GM12878 (cell line): Measurements from ENCODE around the gene TOMM20. TPM values are rescaled to one million over a fixed set of nuclear protein-coding genes. Genes with fewer than 3 reads are reported as not detected.

Experiments
- ATF2 ChIP-seq: IDR thresholded peaks from 2 replicates; pipeline ENCODE4 v1.6.1; 2012; ENCODE audit warnings: low read length, inconsistent platforms
- BACH1 ChIP-seq: fragments of 450-650 bp; IDR thresholded peaks from 2 replicates; pipeline ENCODE4 v1.6.1; 2017; ENCODE audit warnings: mild to moderate bottlenecking, borderline replicate concordance
- CBFB ChIP-seq: IDR thresholded peaks from 2 replicates; pipeline ENCODE4 v1.6.1; 2016; ENCODE audit warnings: antibody characterized with exemption, low read depth
- CUX1 ChIP-seq: IDR thresholded peaks from 2 replicates; pipeline ENCODE4 v1.6.1; 2012; ENCODE audit warnings: improper control_type of control experiment, low read depth, low read length; ENCODE audit not compliant: insufficient replicate concordance
- E2F4 ChIP-seq: IDR thresholded peaks from 2 replicates; pipeline ENCODE4 v1.6.1; 2012; ENCODE audit warnings: low read depth, low read length, improper control_type of control experiment
- EP300 ChIP-seq, 2 experiments: fragments of 150-350 bp in 1 of 2; IDR thresholded peaks; 2 replicates each; pipeline ENCODE4 v1.6.1; 2011 to 2012; ENCODE audit warnings: low read depth in 2 of 2, low read length in 2 of 2, borderline replicate concordance in 1 of 2, improper control_type of control experiment in 1 of 2, inconsistent platforms in 1 of 2; ENCODE audit not compliant: control insufficient read depth in 1 of 2
- FOS ChIP-seq: IDR thresholded peaks from 3 replicates; pipeline ENCODE4 v1.6.1; 2011; ENCODE audit warnings: borderline replicate concordance; ENCODE audit not compliant: insufficient read length; ENCODE audit errors: extremely low read depth
- GATAD2B ChIP-seq: fragments of 450-650 bp; conservative IDR thresholded peaks from 2 replicates; pipeline ENCODE4 v1.6.1; 2017; ENCODE audit warnings: low read depth, mild to moderate bottlenecking, moderate library complexity
- JUNB ChIP-seq: IDR thresholded peaks from 2 replicates; pipeline ENCODE4 v1.6.1; 2016; ENCODE audit warnings: antibody characterized with exemption, mild to moderate bottlenecking
- MAX ChIP-seq: IDR thresholded peaks from 2 replicates; pipeline ENCODE4 v1.6.1; 2012; ENCODE audit warnings: low read depth, low read length, improper control_type of control experiment
- MTA3 ChIP-seq: IDR thresholded peaks from 2 replicates; pipeline ENCODE4 v1.6.1; 2012; ENCODE audit warnings: low read length, inconsistent platforms, borderline replicate concordance
- MYB ChIP-seq: fragments of 150-350 bp; IDR thresholded peaks from 2 replicates; pipeline ENCODE4 v1.6.1; 2014; ENCODE audit warnings: mild to moderate bottlenecking, low read depth, low read length, borderline replicate concordance
- SMAD1 ChIP-seq: fragments of 450-650 bp; IDR thresholded peaks from 2 replicates; pipeline ENCODE4 v1.6.1; 2018; ENCODE audit warnings: mild to moderate bottlenecking, low read depth; ENCODE audit not compliant: partially characterized antibody
- SMC3 ChIP-seq: IDR thresholded peaks from 2 replicates; pipeline ENCODE4 v1.6.1; 2011; ENCODE audit warnings: low read length, improper control_type of control experiment, borderline replicate concordance
- SPI1 ChIP-seq: IDR thresholded peaks from 2 replicates; pipeline ENCODE4 v1.6.1; 2011; ENCODE audit warnings: low read depth, mild to moderate bottlenecking, low read length, moderate library complexity, borderline replicate concordance; ENCODE audit not compliant: insufficient read depth
- SREBF2 ChIP-seq: IDR thresholded peaks from 2 replicates; pipeline ENCODE4 v1.6.1; 2012; ENCODE audit warnings: mild to moderate bottlenecking, low read length
- SUZ12 ChIP-seq: fragments of 200-600 bp; sonication (generic); IDR thresholded peaks from one replicate; pipeline ENCODE4 v1.6.1; 2018; ENCODE audit warnings: antibody characterized with exemption, mild to moderate bottlenecking; ENCODE audit not compliant: unreplicated experiment
- TBL1XR1 ChIP-seq: IDR thresholded peaks from 2 replicates; pipeline ENCODE4 v1.6.1; 2012; ENCODE audit warnings: low read depth, low read length, improper control_type of control experiment
- WRNIP1 ChIP-seq: IDR thresholded peaks from 2 replicates; pipeline ENCODE4 v1.6.1; 2011; ENCODE audit warnings: low read depth, low read length, improper control_type of control experiment, borderline replicate concordance
- ZNF24 ChIP-seq: fragments of 450-650 bp; IDR thresholded peaks from 2 replicates; pipeline ENCODE4 v1.6.1; 2017; ENCODE audit warnings: antibody characterized with exemption, mild to moderate bottlenecking
- ZNF622 ChIP-seq: fragments of 450-650 bp; IDR thresholded peaks from 2 replicates; pipeline ENCODE4 v1.6.1; 2017; ENCODE audit warnings: mild to moderate bottlenecking, inconsistent platforms
- polyA plus RNA-seq, 11 experiments: library from polyadenylated mRNA; depleted of rRNA in 4 of 11; unstranded in 6 of 11; stranded (reverse) in 5 of 11; fragments of >200 nt; fragmentation: Nextera tagmentation in 4 of 11; fragmentation: Illumina TruSeq in 1 of 11; extraction: Ambion mirVana in 4 of 11; extraction: Trizol in 1 of 11; gene quantifications; 1 replicate in 1 of 11; 2 replicates in 10 of 11; pipeline versions ENCODE4 v1.2.1 to v1.2.3, GENCODE V29; 2011 to 2016; ENCODE audit warnings: inconsistent platforms in 2 of 11, missing spikeins in 2 of 11, low read depth in 1 of 11
- total RNA-seq, 4 experiments: library from RNA; depleted of rRNA in 3 of 4; stranded (reverse); fragments of >200 nt in 3 of 4; fragmentation: Illumina TruSeq in 1 of 4; extraction: Trizol in 1 of 4; gene quantifications; 2 replicates each; pipeline versions ENCODE4 v1.2.1 to v1.2.3, GENCODE V29; 2013 to 2021

TOMM20 gene
- total and polyA plus RNA-seq, 10 of the 15 experiments (the other 5 are each of a cell fraction or from before 2014, with no cell fraction given) = 39.8 to 138 (median 70.1) TPM

GRCh38 chr1:235077571-235078479, 50.8 kb downstream of the TOMM20 start (continued):
- TF ChIP-seq TBL1XR1 (peak; percentile 97), ZNF622 (peak; percentile 44; the same call in 1 of the 2 replicates), GATAD2B (peak; percentile 90), EP300 (IDR thresholded peaks at IDR 0.05; ENCODE audit: borderline replicate concordance in 1 of 2, control insufficient read depth in 1 of 2, low read depth in 2 of 2, low read length in 2 of 2) (peak; percentile 97), MYB (no peak), BACH1 (peak; percentile 89), JUNB (peak; percentile 98), ZNF24 (0 out of 2 replicates have a peak, but pooled peaks have one; percentile 65), SREBF2 (no peak), CBFB (peak; percentile 84), ATF2 (no peak), MTA3 (no peak), E2F4 (no peak), SUZ12 (no peak), CUX1 (no peak), SMC3 (no peak; the same call in 1 of the 2 replicates), SMAD1 (peak; percentile 54), WRNIP1 (0 out of 2 replicates have a peak, but pooled peaks have one; percentile 20), MAX (peak; percentile 72), FOS (no peak), SPI1 (peak; percentile 88)
